ENCODE results near the gene ADAMTS3. TPM values are rescaled to one million over a fixed set of nuclear protein-coding genes. Genes with fewer than 3 reads are reported as not detected.

The ADAMTS3 gene
- total and polyA plus RNA-seq, 2 experiments from 2014 or later, result 1.2 to 3.7 TPM

GRCh38 chr4:72602396-72603376, 33.7 kb upstream of the ADAMTS3 start:
- Histone ChIP-seq H3K27ac (ENCODE audit: low read depth) (no peak overlapping the region), H3K4me1 (ENCODE audit: insufficient read depth) (no peaks in the 10 kb centered on the region), H4K20me1 (replicated peaks; ENCODE audit: insufficient read depth) (no peaks in the 10 kb centered on the region), H3K4me2 (no peak overlapping the region), H3K9me2 (ENCODE audit: insufficient read depth) (peaks cover 9% of the 10 kb centered on the region; the same call in 1 of the 2 replicates), H3K79me2 (replicated peaks; ENCODE audit: insufficient read depth) (no peaks in the 10 kb centered on the region), H3K36me3 (ENCODE audit: insufficient read depth) (0 out of 2 replicates have a peak, but pooled peaks cover 6% of the 10 kb centered on the region), H3K27me3 (ENCODE audit: insufficient read depth) (no peaks in the 10 kb centered on the region), H3K4me3 (no peak overlapping the region), H3F3A (replicated peaks; ENCODE audit: low read depth) (no peaks in the 10 kb centered on the region), H2AFZ (no peak overlapping the region)
- peaks cover 4% of the 10 kb centered on the region for H3K27me3 Mint-ChIP-seq (ENCODE audit: insufficient read depth, low read depth, poor library complexity)
- no peak for ATAC-seq
- H3K4me3 Mint-ChIP-seq, result no peak overlapping the region
- H3K4me1 Mint-ChIP-seq, result no peaks in the 10 kb centered on the region
- peaks cover 24% of the 10 kb centered on the region for H3K9me3 Mint-ChIP-seq
- H3K27ac Mint-ChIP-seq, result no peak overlapping the region
- H3K36me3 Mint-ChIP-seq (ENCODE audit: low read depth), result peaks cover 18% of the 10 kb centered on the region
- no peak for DNase-seq (ENCODE audit: low spot score)
- TF ChIP-seq POLR2AphosphoS5 (IDR thresholded peaks at IDR 0.05; ENCODE audit: low read depth) (no peak), ETS1 (IDR thresholded peaks at IDR 0.05) (no peak), JUNB (IDR thresholded peaks at IDR 0.05; ENCODE audit: unreplicated experiment) (no peak), STAT1 (IDR thresholded peaks at IDR 0.05; ENCODE audit: unreplicated experiment) (no peak), ZNF331 (CRISPR knock-in tag; IDR thresholded peaks at IDR 0.05; ENCODE audit: low read depth) (no peak), REST (IDR thresholded peaks at IDR 0.05; ENCODE audit: unreplicated experiment) (no peak), EZH2phosphoT487 (IDR thresholded peaks at IDR 0.05; ENCODE audit: unreplicated experiment) (no peak), ZNF114 (CRISPR knock-in tag; IDR thresholded peaks at IDR 0.05) (no peak), ZNF462 (CRISPR knock-in tag; IDR thresholded peaks at IDR 0.05) (no peak)
